Measurements from ENCODE around the gene BORCS5.

BORCS5 gene

DNA sequence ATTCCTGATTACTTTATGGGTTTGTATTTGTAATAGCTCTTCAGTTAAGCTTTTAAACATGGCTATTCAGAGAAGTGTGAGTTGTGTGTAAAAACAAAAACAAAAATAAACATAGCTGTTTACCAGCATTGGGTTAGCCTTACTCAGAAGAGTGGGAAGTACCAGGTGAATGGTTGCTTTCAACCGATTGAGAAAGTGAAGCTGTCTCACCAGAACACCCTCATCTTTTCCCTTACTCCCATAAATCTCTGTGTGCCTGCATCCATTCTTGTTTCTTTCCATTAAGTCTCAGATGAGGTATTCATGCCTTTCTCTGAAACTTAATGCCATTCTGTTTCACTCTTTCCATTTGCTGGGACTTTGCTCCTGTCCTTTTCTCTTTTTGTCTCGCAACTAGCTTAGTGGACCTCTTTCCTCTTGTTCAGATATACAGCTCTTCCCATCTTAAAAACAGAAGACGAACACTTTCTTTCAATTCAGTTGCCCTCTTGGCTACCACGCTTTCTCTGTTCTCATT is 10.7 kb downstream of the BORCS5 start:
- no peak overlapping the region for H3K27ac Mint-ChIP-seq
- H3K27me3 Mint-ChIP-seq, result no peaks in the 10 kb centered on the region
- no peaks in the 10 kb centered on the region for H3K9me3 Mint-ChIP-seq
- ATAC-seq, result no peak
- DNase-seq, result no peak
- no peak overlapping the region for H3K4me3 Mint-ChIP-seq
- peaks cover 51% of the 10 kb centered on the region for H3K4me1 Mint-ChIP-seq

DNA sequence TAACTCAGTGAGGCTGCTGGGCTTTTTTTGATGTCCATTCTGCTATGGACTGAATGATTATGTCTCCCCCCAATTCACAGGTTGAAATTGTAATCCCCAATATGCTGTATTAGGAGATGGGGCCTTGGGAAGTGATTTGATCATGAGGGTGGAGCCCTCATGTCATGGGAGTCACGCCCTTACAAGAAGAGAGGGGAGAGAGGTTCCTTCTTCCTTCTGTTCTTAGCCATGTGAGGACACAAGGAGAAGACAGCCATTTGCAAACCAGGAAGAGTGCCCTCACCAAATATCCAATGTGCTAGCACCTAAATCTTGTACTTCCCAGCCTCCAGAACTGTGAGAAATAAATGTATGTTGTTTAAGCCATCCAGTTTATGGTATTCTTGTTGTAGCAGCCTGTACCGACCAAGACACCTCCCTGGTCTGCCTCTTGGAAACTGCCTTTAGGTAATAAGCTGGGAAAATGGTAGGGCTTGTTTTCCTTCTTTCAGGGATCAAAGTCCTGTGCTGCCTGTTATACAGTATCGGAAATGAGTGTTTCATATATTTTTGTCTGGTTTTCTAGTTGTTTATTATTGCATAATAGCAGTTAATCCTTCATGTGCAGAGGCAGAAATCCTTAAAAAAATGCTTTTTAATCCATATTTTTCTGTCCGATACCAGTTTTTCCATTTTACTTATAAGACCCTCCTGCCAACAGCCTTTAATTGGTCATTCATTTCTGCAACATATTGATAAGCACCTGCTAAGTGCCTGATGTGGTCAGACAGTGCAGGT is 16.3 kb downstream of the BORCS5 start:
- Mint-ChIP-seq H3K27me3 (no peaks in the 10 kb centered on the region), H3K27ac (peak overlapping the region; percentile 54 to 75)
- no peak for DNase-seq

DNA sequence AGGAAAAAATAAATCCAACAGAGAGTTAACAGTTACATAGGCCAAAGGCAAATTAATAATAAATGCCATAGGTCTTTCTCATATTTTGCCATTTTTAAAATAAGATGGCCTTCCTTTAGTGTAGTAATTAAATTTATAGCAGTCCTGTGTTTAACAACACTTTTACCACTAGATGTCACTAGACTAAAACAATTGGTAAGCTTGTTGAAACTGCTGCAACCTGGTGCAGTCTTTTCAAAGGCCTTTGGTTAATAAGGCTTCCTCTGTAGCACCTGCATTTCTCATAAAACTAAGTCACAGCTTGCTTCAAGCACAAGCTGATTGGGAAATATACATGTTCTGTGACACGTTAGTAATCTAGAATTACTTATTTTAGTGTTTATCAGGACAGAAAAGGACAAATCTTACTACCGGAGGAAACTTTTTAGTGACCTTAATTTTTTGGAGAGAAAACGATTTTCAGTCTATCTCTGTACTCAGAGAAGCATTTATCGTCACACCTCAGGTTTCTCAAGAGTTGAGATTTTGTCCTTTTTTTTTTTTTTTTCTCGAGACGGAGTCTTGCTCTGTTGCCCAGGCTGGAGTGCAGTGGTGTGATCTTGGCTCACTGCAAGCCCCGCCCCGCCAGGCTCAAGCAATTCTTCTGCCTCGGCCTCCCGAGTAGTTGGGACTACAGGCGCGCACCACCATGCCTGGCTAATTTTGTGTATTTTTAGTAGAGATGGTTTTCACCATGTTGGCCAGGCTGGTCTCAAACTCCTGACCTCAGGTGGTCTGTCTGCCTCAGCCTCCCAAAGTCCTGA is 20.0 kb downstream of the BORCS5 start:
- Mint-ChIP-seq H3K4me3 (no peak overlapping the region), H3K4me1 (peaks cover 23% of the 10 kb centered on the region), H3K27me3 (no peaks in the 10 kb centered on the region), H3K27ac (peak overlapping the region in 1 of 2 donors; percentile 57), H3K9me3 (peaks cover 0 to 7% of the 10 kb centered on the region in 2 donors)
- no peak for DNase-seq
- ATAC-seq, result peak; percentile 75

More for the DNA sequence above, 16.3 kb downstream of the BORCS5 start:
- ATAC-seq, result no peak
- H3K4me1 Mint-ChIP-seq, result peaks cover 25% of the 10 kb centered on the region
- H3K4me3 Mint-ChIP-seq, result no peak overlapping the region
- H3K9me3 Mint-ChIP-seq, result no peaks in the 10 kb centered on the region

DNA sequence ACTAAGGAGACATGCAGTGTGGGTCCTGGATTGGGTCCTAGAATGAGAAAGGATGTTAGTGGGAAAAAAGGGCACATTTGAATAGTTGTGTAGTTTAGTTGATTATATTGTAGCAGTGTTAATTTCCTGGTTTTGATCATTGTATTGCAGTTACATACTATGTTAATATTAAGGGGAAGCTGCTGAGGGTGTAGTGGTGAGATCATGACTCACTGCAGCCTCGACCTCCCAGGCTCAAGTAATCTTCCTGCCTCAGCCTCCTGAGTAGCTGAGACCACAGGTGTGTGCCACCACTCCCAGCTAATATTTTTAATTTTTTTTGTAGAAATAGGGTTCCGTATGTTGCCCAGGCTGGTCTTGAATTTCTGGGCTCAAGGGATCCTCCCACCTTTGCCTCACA is 21.7 kb downstream of the BORCS5 start:
- Mint-ChIP-seq H3K9me3 (peaks cover 0 to 11% of the 10 kb centered on the region in 2 donors), H3K27me3 (no peaks in the 10 kb centered on the region), H3K27ac (no peak overlapping the region), H3K4me1 (peaks cover 23% of the 10 kb centered on the region), H3K4me3 (no peak overlapping the region)
- DNase-seq, result no peak
- ATAC-seq, result no peak

DNA sequence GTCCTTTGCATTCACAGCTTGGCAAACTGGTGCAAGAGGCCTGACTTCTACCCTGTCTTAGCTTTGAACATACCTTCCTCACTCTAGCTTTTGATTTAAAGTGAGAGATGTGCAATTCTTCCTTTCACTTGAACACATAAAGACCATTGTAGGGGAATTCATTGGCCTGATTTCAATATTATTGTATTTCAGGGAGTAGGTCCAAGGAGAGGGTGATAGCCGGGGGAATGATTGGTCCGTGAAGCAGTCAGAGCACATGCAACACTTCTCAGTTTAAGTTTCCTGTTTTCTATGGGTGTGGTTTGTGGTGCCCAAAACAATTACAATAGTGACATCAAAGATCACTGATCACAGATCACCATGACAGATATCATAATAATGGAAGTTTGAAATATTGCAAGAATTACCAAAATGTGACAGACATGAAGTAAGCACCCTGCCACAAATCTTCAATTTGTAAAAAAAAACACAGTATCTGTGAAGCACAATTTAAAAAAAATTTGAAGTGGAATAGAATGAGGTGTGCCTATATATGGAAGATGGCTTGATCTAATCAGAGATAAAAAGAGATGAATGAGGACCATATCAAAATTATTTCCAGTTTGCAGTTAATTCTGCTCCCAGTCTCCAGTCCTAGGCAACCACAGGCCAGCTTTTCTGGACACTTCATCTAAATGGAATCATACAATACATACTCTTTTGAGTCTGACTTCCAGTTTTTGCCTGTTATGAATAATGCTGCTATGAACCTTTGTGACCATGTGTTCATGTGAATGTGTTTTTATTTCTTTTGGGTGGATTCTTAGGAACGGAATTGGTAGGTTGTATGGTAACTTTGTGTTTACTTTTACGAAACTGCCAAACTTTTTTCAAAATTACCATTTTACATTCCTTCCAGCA is 23.2 kb downstream of the BORCS5 start:
- peak overlapping the region; percentile 63 to 96 for H3K27ac Mint-ChIP-seq
- H3K9me3 Mint-ChIP-seq, result peaks cover 0 to 11% of the 10 kb centered on the region in 2 donors
- H3K4me3 Mint-ChIP-seq, result peak overlapping the region in 1 of 2 donors; percentile 56
- DNase-seq (peak in 1 of 2 donors; percentile 59), ATAC-seq (peak; percentile 92)
- H3K27me3 Mint-ChIP-seq, result no peaks in the 10 kb centered on the region
- H3K4me1 Mint-ChIP-seq, result peaks cover 33% of the 10 kb centered on the region

DNA sequence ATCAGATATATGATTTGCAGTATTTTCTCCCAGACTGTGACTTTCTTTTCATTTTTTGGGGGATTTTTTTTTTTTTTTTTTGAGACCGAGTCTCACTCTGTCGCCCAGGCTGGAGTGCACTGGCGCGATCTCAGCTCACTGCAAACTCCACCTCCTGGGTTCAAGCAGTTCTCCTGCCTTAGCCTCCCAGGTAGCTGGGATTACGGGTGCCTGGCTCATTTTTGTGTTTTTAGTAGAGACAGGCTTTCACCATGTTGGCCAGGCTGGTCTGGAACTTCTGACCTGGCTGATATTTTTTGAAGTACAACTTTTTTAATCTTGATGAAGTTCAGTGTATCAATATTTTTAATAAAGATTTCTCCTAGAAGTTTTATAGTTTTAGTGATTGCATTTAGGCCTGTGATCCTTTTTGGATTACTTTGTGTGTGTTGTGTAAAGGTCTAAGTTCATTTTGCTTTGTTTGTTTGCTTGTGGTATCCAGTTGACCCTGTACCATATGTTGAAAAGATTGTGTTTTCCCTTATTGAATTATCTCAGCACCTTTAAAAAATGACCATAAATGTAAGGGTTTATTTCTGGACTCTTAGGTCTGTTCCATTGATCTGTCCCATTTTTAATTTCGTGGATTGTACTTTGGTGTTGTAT is 24.2 kb downstream of the BORCS5 start:
- H3K27ac Mint-ChIP-seq, result peak overlapping the region in 1 of 2 donors; percentile 61
- H3K4me3 Mint-ChIP-seq, result no peak overlapping the region
- no peak for ATAC-seq
- no peaks in the 10 kb centered on the region for H3K27me3 Mint-ChIP-seq
- peaks cover 38% of the 10 kb centered on the region for H3K4me1 Mint-ChIP-seq
- DNase-seq, result no peak
- H3K9me3 Mint-ChIP-seq, result peaks cover 0 to 11% of the 10 kb centered on the region in 2 donors

DNA sequence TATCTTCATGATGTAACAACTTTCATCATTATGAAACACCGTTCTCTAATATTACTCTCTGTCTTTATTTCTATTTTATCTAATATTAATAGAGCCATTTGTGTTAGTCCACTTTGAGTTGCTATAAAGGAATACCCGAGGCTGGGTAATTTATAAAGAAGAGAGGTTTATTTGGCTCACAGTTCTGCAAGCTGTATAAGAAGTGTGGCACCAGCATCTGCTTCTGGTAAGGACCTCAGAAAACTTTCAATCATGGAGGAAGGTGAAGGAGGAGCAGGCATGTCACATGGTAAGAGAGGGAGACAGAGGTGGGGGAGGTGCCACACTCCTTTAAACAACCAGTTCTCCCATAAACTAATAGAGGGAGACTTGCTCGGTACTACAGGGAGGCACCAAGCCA is 25.1 kb downstream of the BORCS5 start:
- Mint-ChIP-seq H3K27me3 (no peaks in the 10 kb centered on the region), H3K4me3 (no peak overlapping the region), H3K4me1 (peaks cover 38% of the 10 kb centered on the region), H3K9me3 (peaks cover 0 to 11% of the 10 kb centered on the region in 2 donors), H3K27ac (no peak overlapping the region)
- DNase-seq, result no peak
- no peak for ATAC-seq

DNA sequence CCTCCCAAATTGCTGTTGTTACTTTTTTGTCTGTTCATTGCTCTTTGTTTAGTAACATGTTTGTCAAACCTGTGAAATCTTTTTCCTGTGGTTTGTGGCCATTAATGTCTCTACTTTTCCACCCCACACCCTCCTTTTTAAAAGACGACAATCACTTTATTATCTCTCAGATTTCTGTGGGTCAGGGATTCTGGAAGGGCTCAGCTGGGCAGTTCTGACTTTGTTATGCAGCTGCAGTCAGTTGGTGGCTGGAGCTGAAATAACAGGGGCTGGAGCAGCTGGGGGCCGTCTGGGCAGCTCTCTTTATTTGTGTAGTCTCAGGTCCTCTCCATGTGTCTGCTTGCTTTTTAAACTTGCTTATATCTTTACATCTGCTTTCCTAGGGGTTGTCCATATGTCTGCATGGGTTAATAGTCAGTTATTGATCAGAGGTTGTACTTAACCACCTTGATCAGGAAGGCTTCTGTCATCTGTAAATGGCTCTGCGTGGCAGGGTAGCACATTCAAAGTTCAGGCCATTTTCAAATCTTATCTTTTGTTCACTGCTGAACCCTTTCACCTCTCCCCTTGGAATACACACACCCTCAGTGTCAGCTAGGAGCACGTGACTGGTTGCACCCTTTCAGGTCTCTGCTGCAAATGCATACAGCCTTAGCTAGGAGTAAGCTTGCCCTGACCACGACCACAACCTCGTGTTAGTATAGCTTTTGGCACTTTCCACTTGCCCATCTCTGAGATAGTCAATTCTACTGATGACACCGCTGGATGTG is 27.9 kb downstream of the BORCS5 start:
- H3K9me3 Mint-ChIP-seq, result peaks cover 0 to 11% of the 10 kb centered on the region in 2 donors
- ATAC-seq, result peak; percentile 97
- peaks cover 37% of the 10 kb centered on the region for H3K4me1 Mint-ChIP-seq
- H3K4me3 Mint-ChIP-seq, result peak overlapping the region; percentile 45 to 68
- no peaks in the 10 kb centered on the region for H3K27me3 Mint-ChIP-seq
- peak overlapping the region; percentile 48 to 77 for H3K27ac Mint-ChIP-seq
- DNase-seq, result peak; percentile 15 to 76

DNA sequence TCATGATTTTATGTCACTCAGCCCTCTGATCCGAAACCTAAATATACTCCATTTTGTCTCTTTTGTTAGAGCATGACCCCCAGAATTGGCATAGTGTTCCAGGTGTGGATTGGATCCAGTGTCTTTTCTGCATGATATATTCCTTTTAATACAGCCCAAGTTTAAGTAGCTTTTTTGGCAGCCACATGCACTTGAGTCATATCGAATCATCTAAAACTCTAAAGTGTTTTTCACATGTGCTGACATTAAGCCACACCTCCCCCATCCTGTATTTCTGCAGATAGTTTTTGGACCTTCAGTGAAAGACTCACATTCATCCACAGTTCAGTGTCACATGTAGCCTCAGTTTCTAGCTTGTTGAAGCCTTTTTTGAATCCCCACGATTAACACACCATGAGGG is 30.6 kb downstream of the BORCS5 start:
- ATAC-seq (no peak), DNase-seq (no peak)
- H3K27ac Mint-ChIP-seq, result no peak overlapping the region
- H3K9me3 Mint-ChIP-seq, result no peaks in the 10 kb centered on the region
- peaks cover 27% of the 10 kb centered on the region for H3K4me1 Mint-ChIP-seq
- no peak overlapping the region for H3K4me3 Mint-ChIP-seq
- no peaks in the 10 kb centered on the region for H3K27me3 Mint-ChIP-seq

DNA sequence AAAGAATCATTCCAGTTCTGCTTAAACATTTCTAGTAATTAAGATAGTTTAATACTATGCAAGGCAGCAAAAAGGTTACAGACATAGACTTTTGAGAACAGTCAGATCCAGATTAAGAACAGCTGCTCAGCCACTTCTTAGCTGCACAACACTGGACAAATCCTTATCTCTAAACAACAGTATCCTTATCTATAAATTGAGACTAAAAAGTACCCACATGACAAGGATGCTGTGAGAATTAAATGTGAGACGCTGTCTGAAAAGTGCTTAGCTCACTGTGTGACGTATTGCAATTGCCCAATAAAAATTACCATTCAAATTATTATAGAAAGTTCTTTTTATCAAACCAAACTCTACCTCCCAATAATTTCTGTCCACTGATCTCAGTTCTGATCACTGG is 35.5 kb downstream of the BORCS5 start:
- DNase-seq, result no peak
- Mint-ChIP-seq H3K4me1 (peaks cover 10% of the 10 kb centered on the region), H3K27me3 (no peaks in the 10 kb centered on the region), H3K27ac (no peak overlapping the region), H3K9me3 (peaks cover 0 to 5% of the 10 kb centered on the region in 2 donors), H3K4me3 (no peak overlapping the region)
- no peak for ATAC-seq

DNA sequence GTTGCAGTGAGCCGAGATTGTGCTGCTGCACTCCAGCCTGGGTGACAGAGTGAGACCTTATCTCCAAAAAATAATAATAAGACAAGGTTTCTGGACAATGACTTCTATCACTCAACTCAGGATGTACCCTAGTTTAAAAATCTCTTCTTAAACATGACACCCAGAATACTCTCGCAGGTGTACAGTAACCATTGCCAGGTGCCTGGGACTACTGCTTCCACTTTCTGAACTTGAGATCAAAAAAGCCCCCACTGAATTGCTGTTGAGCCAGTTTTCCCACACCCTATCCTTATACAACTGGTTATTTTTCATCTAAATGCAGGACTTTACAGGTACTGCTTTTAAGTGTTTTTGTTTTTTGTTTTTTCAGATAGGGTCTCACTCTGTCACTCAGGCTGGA is 36.3 kb downstream of the BORCS5 start:
- Mint-ChIP-seq H3K27me3 (no peaks in the 10 kb centered on the region), H3K27ac (no peak overlapping the region), H3K9me3 (peaks cover 0 to 5% of the 10 kb centered on the region in 2 donors), H3K4me3 (no peak overlapping the region), H3K4me1 (peaks cover 8% of the 10 kb centered on the region)
- no peak for ATAC-seq
- no peak for DNase-seq

DNA sequence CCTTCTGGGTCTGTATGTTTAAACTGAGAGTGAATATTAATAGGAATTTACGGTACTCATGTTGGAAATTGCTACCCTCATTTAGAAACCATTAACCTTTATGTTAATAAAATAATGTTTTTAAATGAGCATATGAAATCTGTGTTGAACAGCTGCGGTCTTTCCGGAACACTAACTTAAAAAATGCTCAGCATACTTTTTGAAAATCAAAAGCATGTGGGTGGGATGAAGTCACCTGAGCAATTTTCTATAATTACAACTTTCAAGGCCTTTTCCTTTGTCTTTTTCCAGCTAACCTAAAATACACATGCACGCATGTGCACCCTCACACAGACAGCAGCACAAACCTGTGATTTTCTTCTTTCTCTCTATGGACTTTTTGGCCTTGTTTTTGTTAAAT is 39.8 kb downstream of the BORCS5 start:
- H3K4me3 Mint-ChIP-seq, result no peak overlapping the region
- H3K27me3 Mint-ChIP-seq, result no peaks in the 10 kb centered on the region
- H3K27ac Mint-ChIP-seq, result no peak overlapping the region
- H3K9me3 Mint-ChIP-seq, result peaks cover 6 to 13% of the 10 kb centered on the region in 2 donors
- H3K4me1 Mint-ChIP-seq, result peaks cover 15% of the 10 kb centered on the region
- DNase-seq (no peak), ATAC-seq (no peak)

DNA sequence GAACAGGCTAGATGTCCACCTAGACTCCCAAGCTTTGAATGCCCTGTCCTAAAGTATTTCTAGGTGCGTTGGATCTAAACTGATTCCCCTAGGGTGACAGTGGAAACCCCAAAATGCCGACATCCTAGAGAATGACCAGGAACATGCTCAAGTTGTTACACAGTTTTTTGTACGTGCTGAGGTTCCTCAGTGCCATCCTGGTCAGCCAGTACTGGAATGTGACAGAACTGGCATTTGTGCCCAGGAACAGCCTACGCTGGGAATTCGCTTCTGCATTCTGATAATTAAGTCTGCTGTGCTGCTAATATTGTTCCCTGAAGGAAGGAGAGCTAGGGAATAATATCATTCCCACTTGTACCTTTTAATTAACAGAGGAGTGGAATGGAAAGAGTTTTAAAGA is 40.3 kb downstream of the BORCS5 start:
- no peak overlapping the region for H3K4me3 Mint-ChIP-seq

More for the DNA sequence above, 40.3 kb downstream of the BORCS5 start:
- Mint-ChIP-seq H3K4me1 (peaks cover 15% of the 10 kb centered on the region), H3K27me3 (no peaks in the 10 kb centered on the region), H3K9me3 (peaks cover 6 to 13% of the 10 kb centered on the region in 2 donors), H3K27ac (no peak overlapping the region)
- DNase-seq, result no peak
- ATAC-seq, result no peak
